NT2/D1 (cell line): ENCODE data around the gene ALDH3B1.

Experiments used
- YY1 ChIP-seq: IDR thresholded peaks from 2 replicates; pipeline ENCODE4 v1.6.1; 2011; ENCODE audit not compliant: insufficient read length, insufficient read depth
- ZNF274 ChIP-seq: IDR thresholded peaks from 2 replicates; pipeline ENCODE4 v1.6.1; 2011; ENCODE audit warnings: mild to moderate bottlenecking, low read depth, low read length

GRCh38 chr11:68040101-68040956 is 30.2 kb downstream of the ALDH3B1 start:
- TF ChIP-seq YY1 (no peak), ZNF274 (no peak)
